Type B pancreatic cell (in vitro differentiated cells): ENCODE results near the gene MTMR3. TPM values are rescaled to one million over a fixed set of nuclear protein-coding genes. Genes with fewer than 3 reads are reported as not detected.

Experiments used
- DNase-seq: peaks from one replicate; pipeline ENCODE4 v3.0.0; 2021; ENCODE audit warnings: mixed read lengths; ENCODE audit not compliant: unreplicated experiment; ENCODE audit errors: extremely low spot score
- H3K27ac Mint-ChIP-seq: 2 replicates; pipeline ENCODE4 v1.8.0; 2021; ENCODE audit warnings: mild to moderate bottlenecking, mixed read lengths
- H3K27me3 Mint-ChIP-seq: 2 replicates; pipeline ENCODE4 v1.8.0; 2021; ENCODE audit warnings: mixed read lengths
- H3K36me3 Mint-ChIP-seq: 2 replicates; pipeline ENCODE4 v1.8.0; 2021; ENCODE audit warnings: mixed read lengths
- H3K4me1 Mint-ChIP-seq: one replicate; pipeline ENCODE4 v1.8.0; 2021; ENCODE audit warnings: mixed read lengths; ENCODE audit not compliant: unreplicated experiment
- H3K4me3 Mint-ChIP-seq: 2 replicates; pipeline ENCODE4 v1.8.0; 2021; ENCODE audit warnings: mild to moderate bottlenecking, mixed read lengths
- H3K9me3 Mint-ChIP-seq: 2 replicates; pipeline ENCODE4 v1.8.0; 2021; ENCODE audit warnings: mixed read lengths
- total RNA-seq: library from RNA; stranded (reverse); gene quantifications from 2 replicates; pipeline ENCODE4 v1.2.1, GENCODE V29; 2021; ENCODE audit warnings: low replicate concordance
- TF ChIP-seq, protein P1 (sequence below): fragments of 200-600 bp; sonication (generic); conservative IDR thresholded peaks from 2 replicates; pipeline ENCODE4 v1.5.0; 2021; ENCODE audit warnings: antibody characterized with exemption, mild to moderate bottlenecking

MTMR3 gene
- total RNA-seq, 1 donor from 2014 or later, result 54.3 TPM

DNA sequence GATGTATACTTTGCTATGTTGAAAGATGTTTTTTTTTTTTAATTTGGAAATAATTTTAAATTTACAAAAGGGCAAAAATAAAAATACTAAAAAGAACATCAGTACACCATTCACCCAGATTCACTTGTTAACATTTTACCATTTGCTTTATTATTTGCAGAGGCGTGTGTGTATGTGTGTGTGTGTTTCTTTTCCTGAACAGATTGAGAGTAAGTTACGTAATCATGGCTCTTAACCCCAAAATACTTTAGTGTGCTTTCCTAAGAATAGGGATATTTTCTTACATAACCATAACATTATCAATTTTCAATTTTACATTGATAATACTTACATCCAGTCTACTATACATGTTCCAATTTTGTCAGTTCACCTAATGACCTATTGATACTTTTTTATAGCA is 105.7 kb downstream of the MTMR3 start:
- H3K36me3 Mint-ChIP-seq, result peaks cover 18% of the 10 kb centered on the region
- TF ChIP-seq, protein P1, sequence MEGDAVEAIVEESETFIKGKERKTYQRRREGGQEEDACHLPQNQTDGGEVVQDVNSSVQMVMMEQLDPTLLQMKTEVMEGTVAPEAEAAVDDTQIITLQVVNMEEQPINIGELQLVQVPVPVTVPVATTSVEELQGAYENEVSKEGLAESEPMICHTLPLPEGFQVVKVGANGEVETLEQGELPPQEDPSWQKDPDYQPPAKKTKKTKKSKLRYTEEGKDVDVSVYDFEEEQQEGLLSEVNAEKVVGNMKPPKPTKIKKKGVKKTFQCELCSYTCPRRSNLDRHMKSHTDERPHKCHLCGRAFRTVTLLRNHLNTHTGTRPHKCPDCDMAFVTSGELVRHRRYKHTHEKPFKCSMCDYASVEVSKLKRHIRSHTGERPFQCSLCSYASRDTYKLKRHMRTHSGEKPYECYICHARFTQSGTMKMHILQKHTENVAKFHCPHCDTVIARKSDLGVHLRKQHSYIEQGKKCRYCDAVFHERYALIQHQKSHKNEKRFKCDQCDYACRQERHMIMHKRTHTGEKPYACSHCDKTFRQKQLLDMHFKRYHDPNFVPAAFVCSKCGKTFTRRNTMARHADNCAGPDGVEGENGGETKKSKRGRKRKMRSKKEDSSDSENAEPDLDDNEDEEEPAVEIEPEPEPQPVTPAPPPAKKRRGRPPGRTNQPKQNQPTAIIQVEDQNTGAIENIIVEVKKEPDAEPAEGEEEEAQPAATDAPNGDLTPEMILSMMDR, result no peak
- no peaks in the 10 kb centered on the region for H3K27me3 Mint-ChIP-seq
- no peak overlapping the region for H3K27ac Mint-ChIP-seq
- H3K9me3 Mint-ChIP-seq, result no peaks in the 10 kb centered on the region
- H3K4me1 Mint-ChIP-seq, result peaks cover 21% of the 10 kb centered on the region
- DNase-seq, result no peak
- no peak overlapping the region for H3K4me3 Mint-ChIP-seq

DNA sequence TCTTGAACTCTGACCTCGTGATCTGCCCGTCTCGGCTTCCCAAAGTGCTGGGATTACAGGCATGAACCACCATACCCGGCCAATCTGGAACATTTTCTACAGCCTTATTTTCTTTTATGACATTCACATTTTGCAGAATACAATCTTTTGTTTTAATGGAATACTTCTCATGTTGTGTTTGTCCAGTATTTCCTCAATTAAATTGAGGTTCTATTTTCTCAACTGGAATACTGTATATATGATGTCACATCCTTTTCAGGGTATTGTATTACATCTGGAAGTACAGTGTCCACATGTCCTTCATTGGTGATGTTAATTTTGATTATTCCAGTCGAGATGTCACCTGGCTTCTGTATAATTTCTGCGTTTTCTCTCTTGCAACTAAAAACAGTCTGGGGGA is 106.5 kb downstream of the MTMR3 start:
- H3K4me1 Mint-ChIP-seq, result peaks cover 27% of the 10 kb centered on the region
- H3K9me3 Mint-ChIP-seq, result no peaks in the 10 kb centered on the region
- DNase-seq, result no peak
- H3K27ac Mint-ChIP-seq, result no peak overlapping the region
- no peaks in the 10 kb centered on the region for H3K27me3 Mint-ChIP-seq
- peaks cover 18% of the 10 kb centered on the region for H3K36me3 Mint-ChIP-seq
- no peak overlapping the region for H3K4me3 Mint-ChIP-seq
- TF ChIP-seq, protein P1, result no peak

DNA sequence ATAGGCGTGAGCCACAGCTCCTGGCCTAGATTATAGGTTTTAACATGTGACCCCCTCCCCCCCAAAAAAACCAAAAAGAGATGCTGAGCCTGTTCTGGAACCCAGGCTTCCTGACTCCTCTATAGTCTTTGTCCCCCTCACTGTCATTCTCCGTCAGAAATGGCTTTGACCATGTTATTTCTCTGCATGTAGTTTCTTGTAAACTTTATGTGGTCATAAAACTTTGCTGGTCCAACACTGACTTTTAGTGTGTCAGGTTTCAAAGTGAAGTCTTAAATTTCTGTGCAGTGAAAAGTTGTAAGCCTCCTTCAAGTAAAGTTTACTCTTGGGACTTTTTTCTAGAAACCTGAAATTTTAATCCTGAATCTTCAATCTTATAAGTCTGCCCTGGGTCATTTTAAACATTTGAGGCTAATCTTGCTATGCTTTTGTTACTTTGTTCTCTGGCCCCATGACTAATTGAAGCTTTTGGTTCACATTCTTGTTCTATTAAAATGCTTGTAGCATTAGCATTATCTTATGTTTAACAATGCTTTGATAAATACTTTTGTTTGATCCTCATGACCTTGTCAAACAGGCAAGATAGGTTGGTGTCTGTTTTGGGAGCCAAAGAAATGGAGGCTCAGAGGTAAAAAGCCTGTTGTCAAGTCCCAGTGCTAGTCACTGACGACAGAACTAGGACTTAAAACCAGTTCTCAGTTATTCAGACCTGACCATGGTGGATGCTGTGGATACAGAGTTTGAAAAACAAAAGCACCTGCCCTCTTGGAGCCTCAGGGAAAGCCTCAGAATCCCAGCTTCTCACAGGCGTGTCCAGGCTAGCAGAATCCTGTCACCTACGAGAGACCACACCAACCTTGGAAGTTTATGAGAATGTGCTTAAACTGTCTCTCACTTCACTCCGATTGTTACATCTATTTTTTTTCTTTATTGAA is 109.6 kb downstream of the MTMR3 start:
- Mint-ChIP-seq H3K4me1 (peaks cover 32% of the 10 kb centered on the region), H3K9me3 (no peaks in the 10 kb centered on the region), H3K27ac (peak overlapping the region; percentile 35), H3K27me3 (no peaks in the 10 kb centered on the region), H3K36me3 (peaks cover 17% of the 10 kb centered on the region), H3K4me3 (no peak overlapping the region)
- TF ChIP-seq, protein P1, result no peak
- DNase-seq, result no peak

DNA sequence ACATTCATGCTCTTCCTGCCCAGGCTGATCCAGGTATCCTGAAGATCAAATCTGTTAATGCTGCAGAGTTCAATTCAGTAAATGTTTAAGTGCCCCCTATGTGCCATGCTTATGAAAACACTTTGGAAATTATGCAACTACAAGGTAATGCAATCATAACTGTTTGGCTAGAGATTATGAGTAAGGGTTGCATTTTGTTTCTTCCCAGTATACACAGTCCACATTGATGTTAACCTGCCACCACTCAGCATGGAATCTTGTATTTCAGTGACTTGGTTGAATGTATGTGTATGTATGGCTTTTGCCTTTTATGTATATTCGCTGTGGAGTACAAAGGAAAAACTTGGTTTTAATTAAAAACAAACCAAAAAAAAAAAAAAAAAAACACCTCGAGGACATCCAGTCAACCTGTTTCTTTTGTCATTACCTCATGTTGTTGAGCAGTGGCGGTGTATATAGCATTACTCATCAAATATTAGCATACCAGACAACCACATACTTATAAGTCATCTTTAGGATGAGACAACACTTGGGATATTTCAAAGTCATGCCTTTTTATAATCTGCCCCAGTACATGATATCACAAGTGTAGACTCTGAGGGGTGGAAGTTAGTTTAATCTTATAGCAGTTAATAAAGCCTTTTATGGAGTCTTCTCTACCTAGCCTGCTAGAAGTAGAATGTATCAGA is 111.2 kb downstream of the MTMR3 start:
- Mint-ChIP-seq H3K4me1 (peaks cover 32% of the 10 kb centered on the region), H3K9me3 (no peaks in the 10 kb centered on the region), H3K4me3 (no peak overlapping the region), H3K36me3 (peaks cover 24% of the 10 kb centered on the region), H3K27me3 (no peaks in the 10 kb centered on the region), H3K27ac (peak overlapping the region; percentile 71)
- no peak for DNase-seq
- TF ChIP-seq, protein P1, result no peak

DNA sequence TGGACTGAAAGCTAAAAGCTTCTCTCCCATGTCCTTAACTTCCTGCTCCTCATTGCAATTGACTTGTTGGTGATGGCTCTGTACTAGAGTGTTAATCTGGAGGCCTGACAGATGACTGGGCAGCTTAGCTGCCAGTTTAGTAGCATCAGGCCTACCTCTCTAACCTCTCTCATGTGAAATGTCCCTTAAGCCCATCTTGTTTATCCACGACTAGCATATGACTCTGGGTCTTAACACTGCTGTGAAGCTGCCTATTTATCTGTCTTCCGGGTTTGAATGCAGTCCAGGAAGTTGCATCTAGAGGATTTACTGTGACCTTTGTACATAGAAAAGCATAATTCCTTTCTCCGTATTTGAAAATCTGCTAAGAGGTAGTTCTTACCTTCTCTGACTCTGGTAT is 112.0 kb downstream of the MTMR3 start:
- peak overlapping the region; percentile 71 for H3K27ac Mint-ChIP-seq
- TF ChIP-seq, protein P1, result no peak
- peaks cover 32% of the 10 kb centered on the region for H3K4me1 Mint-ChIP-seq
- H3K9me3 Mint-ChIP-seq, result no peaks in the 10 kb centered on the region
- peaks cover 24% of the 10 kb centered on the region for H3K36me3 Mint-ChIP-seq
- DNase-seq, result no peak
- no peaks in the 10 kb centered on the region for H3K27me3 Mint-ChIP-seq
- H3K4me3 Mint-ChIP-seq, result no peak overlapping the region
